Measurements from ENCODE around the gene RPRD1B.
"Not testable (repeated sequence)": the region's sequence is repeated elsewhere in the genome, so short reads cannot be mapped to it uniquely, and the experiment has no call there.

The RPRD1B gene

DNA sequence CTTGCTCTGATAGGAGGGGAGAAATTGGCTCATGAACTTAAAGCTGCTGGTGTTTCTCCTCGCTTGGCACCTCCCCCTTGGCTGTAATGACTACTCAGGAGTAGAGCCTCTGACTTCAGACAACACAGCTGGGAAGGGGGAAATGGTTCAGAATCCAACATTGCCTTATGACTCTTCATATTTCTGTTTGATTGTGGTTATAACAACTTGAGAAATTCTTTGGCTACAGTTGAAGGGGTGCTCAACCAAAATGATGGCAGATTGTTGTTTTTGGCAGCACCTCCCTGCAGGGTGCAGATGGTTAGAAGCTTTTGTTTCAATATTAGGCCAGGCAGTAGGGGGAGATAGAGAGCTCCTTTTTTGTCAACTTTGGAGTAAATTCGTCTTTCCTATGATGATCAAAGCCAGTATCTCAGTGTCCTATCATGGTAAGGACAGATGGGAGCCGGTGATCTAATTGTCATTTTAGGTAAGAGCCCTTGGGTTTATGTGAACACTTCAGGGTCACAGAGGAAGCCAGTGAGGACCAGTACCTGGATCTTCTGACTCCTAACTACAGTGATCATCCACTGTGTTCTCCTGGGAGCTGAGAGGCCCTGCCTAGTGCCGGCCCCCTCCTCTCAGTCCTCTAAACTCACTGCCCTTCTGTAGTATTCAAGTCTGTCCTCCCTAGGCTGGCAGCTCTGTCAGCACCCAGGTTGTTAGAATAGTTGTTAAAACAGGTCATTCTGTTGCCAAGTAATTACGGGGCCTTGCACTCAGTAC is 39.9 kb downstream of the RPRD1B start:
- DNase-seq (ENCODE audit: low read depth in 2 of 2) = no peak

GRCh38 chr20:38075161-38075998 is 41.8 kb downstream of the RPRD1B start:
- DNase-seq (ENCODE audit: low read depth in 2 of 2) = no peak

DNA sequence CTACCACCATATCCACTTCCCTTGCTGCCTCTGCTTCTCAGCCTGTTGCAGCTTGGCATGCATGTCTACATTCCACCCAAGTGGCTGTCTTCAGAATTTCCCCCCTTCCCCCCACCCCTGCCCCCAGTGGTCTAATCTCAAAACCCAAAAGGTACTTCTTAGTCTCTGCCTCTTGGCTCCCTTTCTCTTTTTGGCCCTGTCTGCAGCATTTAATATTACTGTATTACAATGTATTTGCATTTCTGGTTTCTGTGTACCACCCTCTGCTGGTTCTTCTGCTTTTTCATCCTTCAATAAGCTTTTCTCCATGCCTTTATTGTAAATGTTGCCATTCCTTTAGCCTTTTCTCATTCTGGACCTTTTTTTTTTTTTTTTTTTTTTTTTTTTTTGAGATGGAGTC is 43.0 kb downstream of the RPRD1B start:
- DNase-seq (ENCODE audit: low read depth in 2 of 2) = no peak

- no peak for DNase-seq (ENCODE audit: low read depth in 2 of 2)
Measured at GRCh38 chr20:38078084-38078483, 44.5 kb downstream of the RPRD1B start.

- no peak for DNase-seq (ENCODE audit: low read depth in 2 of 2)
Measured at GRCh38 chr20:38079353-38079752, 45.8 kb downstream of the RPRD1B start.

GRCh38 chr20:38081575-38081974 is 48.0 kb downstream of the RPRD1B start:
- no peak for DNase-seq (ENCODE audit: low read depth in 2 of 2)

- no peak for DNase-seq (ENCODE audit: low read depth in 2 of 2)
Measured at GRCh38 chr20:38082894-38083293, 49.3 kb downstream of the RPRD1B start.

GRCh38 chr20:38083338-38084048 is 49.9 kb downstream of the RPRD1B start:
- DNase-seq (ENCODE audit: low read depth in 2 of 2) = no peak

DNA sequence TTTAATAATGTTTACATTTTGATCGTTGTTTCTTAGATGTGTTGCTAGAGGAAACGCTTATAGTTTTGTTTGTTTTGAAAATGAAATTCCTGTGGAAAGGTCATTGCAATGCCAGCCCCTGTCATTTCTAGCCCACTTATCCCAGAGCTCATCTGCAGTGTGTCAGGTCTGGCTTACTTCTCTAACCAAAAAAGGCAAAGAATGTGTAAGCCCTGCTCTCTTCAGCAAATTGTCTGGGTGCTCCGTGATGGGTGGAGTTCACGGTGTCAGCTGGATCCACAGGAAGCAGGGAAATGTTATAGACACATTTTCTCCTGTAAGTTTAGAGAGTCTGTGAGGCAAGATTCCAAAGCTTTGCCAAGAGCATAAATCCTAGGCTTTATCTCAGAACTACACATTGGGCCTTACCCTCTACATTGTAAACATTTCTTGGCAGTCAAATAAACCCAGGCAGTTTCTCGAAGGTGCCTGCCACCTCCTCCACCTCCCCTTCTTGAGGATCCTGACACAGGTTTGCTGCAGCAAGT is 50.9 kb downstream of the RPRD1B start:
- DNase-seq (ENCODE audit: low read depth in 2 of 2) = no peak

DNA sequence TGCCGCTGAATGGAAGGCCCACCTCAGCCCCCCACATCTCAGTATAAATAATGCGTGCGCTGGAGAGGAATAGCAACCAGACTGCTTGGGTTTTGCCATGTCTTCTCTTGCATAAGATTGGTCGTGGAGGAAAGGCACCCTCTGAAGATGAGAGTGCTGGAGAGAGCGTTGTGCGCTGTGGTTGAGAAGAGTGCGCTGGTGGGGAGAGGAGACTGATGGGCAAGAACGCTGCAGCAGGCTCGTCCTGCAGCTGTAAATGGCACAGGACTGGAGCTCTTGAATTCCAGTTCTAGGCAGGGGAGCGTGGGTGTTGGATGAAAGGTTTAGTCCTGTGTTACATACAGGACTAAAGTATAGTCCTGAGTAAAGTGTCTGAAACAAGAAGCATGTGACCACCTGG is 51.5 kb downstream of the RPRD1B start:
- DNase-seq (ENCODE audit: low read depth in 2 of 2) = no peak

GRCh38 chr20:38089500-38089899 is 56.0 kb downstream of the RPRD1B start:
- no peak for DNase-seq (ENCODE audit: low read depth in 2 of 2)

DNA sequence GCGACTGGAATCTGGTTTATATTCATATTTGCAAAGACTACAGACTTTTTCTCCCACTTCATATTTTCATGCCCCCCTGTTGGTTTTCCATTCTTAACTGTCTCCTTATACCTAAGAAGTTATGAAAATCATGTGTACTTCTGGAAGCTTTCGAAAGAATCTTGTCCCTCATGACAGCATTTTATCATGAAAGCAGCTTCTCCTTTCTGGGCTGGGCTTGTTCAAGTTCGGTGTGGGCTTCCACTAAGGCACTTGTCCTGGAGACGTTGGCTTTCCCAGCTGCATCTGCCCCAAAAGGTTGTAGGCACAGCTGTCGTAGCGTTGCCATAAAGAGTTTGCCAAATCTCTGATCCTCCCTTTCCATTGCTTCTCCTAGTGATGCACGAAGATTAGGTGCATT is 56.5 kb downstream of the RPRD1B start:
- DNase-seq (ENCODE audit: low read depth in 2 of 2) = no peak

GRCh38 chr20:38091441-38092216 is 58.1 kb downstream of the RPRD1B start:
- no peak for DNase-seq (ENCODE audit: low read depth in 2 of 2)

- no peak for DNase-seq (ENCODE audit: low read depth in 2 of 2)
Measured at GRCh38 chr20:38092260-38092857, 58.8 kb downstream of the RPRD1B start.

GRCh38 chr20:38092915-38093314 is 59.4 kb downstream of the RPRD1B start:
- no peak for DNase-seq (ENCODE audit: low read depth in 2 of 2)

DNA sequence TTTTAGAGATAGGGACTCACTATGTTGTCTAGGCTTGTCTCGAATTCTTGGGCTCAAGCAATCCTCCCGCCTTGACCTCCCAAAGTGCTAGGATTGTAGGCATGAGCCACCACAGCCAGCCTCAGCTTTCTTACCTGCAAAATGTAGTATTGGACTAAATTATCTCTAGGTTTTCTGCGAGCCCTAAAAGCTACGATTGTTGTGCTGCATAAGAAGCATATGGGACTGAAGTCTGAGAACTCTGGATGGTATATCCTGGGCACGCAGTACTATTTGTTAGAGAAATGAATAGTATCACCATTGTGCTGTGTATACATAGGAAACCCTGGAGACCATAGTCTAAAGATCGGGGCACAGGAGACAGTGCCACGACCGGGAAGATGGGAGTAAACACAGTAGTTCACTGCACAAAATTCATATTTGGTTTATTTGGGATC is 60.1 kb downstream of the RPRD1B start:
- no peak for DNase-seq (ENCODE audit: low read depth in 2 of 2)

DNA sequence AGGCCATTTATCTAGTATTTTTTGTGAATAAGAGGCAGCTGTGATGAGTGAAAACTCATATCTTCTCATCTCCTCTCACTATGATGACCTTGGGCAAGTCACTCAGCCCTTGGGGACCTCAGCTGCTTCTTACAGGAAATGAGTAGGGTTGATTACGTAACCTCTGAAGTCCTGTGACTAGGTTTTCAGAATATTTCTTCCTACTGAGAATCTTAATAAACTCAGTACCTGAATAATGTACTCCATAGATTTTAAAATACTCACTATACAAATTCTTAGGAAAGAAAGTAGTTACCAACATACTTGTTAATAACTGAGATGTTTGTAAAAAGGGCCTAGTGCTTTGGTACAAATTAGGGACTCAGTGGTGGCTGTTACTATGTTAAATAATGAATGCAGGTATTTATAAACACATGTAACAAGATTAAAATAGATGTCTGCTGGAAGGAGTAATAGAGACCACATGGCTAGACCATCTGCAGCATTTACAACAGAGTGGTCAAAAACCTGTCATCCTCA is 60.9 kb downstream of the RPRD1B start:
- no peak for DNase-seq (ENCODE audit: low read depth in 2 of 2)

GRCh38 chr20:38095017-38095686 is 61.6 kb downstream of the RPRD1B start:
- DNase-seq (ENCODE audit: low read depth in 2 of 2) = no peak

DNA sequence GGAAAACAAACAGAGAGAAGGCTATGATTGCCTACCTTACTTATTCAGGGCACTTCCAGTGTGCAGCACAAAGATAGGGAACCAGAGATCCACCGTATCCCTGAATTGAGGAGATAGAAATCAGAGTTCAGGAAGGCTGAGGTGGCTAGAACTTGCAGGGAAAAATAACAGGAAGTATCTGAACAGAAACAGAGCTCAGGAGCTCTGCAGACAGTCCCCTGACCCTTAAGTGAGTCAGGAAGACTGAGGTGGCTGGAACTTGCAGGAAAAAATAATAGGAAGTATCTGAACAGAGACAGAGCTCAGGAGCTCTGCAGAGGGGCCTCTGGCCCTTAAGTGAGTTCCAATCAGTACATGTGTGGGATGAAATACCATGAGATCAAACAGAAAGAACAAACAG is 65.4 kb downstream of the RPRD1B start:
- no peak for DNase-seq (ENCODE audit: low read depth in 2 of 2)

- not testable (repeated sequence) for DNase-seq (ENCODE audit: low read depth in 2 of 2)
Measured at GRCh38 chr20:38102206-38102605, 68.7 kb downstream of the RPRD1B start.

Data from stimulated activated CD4-positive, alpha-beta T cell treated with anti-CD3 and anti-CD28 coated beads, Interleukin-1b, Interleukin-23, amount 100 ng/mL, for 1 hour (primary cell).